Activated T-cell treated with anti-CD3 and anti-CD28 coated beads, Interleukin-2, amount 50 U/mL, for 24 hours (primary cell): Measurements from ENCODE around the gene CCDC93.
"Not testable (repeated sequence)": the region's sequence is repeated elsewhere in the genome, so short reads cannot be mapped to it uniquely, and the experiment has no call there.

ENCODE experiments used
- DNase-seq: peaks from one replicate; pipeline ENCODE4 v3.0.0-alpha.2; 2020
- H3K27ac Mint-ChIP-seq: 2 replicates; pipeline ENCODE4 v1.8.0; 2020; ENCODE audit warnings: mild to moderate bottlenecking, mixed read lengths
- H3K27me3 Mint-ChIP-seq: 2 replicates; pipeline ENCODE4 v1.8.0; 2020; ENCODE audit warnings: mixed read lengths
- H3K36me3 Mint-ChIP-seq: 2 replicates; pipeline ENCODE4 v1.8.0; 2020; ENCODE audit warnings: low read depth, mixed read lengths
- H3K4me1 Mint-ChIP-seq: 2 replicates; pipeline ENCODE4 v1.8.0; 2020; ENCODE audit warnings: low read depth, mixed read lengths
- H3K4me3 Mint-ChIP-seq: 2 replicates; pipeline ENCODE4 v1.8.0; 2020; ENCODE audit warnings: mild to moderate bottlenecking, moderate library complexity, mixed read lengths
- H3K9me3 Mint-ChIP-seq: 2 replicates; pipeline ENCODE4 v1.8.0; 2020; ENCODE audit warnings: mixed read lengths

Gene CCDC93

DNA sequence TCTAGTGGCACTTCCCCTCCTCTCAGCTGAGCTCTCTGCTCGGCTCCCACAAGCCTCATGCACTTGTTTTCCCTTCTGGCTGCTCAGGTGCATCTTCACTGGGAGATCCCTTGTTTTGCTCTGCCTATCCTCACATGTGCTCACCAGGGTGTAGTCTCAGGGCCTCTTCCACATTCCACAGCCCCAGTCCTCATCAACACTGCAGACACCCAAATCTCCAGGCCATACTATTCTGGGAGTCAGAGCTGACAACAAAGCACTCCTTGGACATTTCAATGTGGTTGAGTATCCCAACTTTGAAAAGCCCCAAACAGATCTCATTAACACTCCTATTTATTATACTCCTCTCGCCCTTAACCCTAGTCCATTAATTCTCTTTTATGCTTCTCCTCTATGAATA lies 71.3 kb downstream of the CCDC93 start:
- H3K4me3 Mint-ChIP-seq, result no peak overlapping the region
- H3K27ac Mint-ChIP-seq, result no peak overlapping the region
- H3K27me3 Mint-ChIP-seq, result no peaks in the 10 kb centered on the region
- H3K9me3 Mint-ChIP-seq, result no peaks in the 10 kb centered on the region
- peaks cover 99% of the 10 kb centered on the region for H3K36me3 Mint-ChIP-seq
- no peak for DNase-seq
- no peaks in the 10 kb centered on the region for H3K4me1 Mint-ChIP-seq

DNA sequence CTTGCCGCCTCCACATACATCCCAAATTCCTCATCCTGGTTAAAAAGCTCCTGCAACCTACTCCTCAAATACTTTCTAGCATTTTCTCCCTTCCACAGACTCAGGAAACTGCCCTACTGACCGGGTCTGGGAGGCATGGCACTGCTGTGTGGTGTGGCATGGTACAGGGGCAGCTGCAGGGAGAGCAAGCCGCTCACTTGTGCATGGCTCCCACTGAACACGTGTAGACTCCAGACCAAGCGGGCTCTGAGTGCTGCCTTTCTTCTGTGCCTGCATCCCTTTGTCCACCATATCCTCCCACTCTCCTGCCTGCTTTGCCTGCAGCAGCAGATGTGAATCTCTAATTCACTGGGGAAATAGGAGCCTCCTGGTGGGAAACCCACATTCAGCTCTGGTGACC lies 72.2 kb downstream of the CCDC93 start:
- H3K36me3 Mint-ChIP-seq, result peaks cover 99% of the 10 kb centered on the region
- H3K27ac Mint-ChIP-seq, result no peak overlapping the region
- H3K4me3 Mint-ChIP-seq, result no peak overlapping the region
- DNase-seq, result no peak
- H3K9me3 Mint-ChIP-seq, result no peaks in the 10 kb centered on the region
- H3K27me3 Mint-ChIP-seq, result no peaks in the 10 kb centered on the region
- H3K4me1 Mint-ChIP-seq, result no peaks in the 10 kb centered on the region

DNA sequence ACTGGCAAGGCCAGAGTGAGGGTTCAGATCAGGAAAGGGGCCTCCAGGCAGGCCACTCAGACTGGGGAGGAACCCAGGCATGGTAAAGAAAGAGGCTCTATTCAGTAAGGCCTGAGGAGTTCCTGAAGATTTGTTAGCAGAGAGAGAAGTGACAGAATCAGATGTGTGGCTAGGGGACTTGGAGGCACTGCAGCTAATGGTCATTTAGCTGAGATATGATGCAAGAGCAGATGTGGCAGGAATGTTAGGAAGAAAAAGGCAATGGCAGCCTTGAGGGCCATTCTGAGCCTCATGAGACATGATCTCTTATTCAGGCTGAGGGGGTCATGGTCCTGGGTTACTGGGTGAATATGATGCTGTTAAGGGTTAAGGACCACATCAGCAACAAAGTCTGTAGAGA lies 73.4 kb downstream of the CCDC93 start:
- H3K27me3 Mint-ChIP-seq, result no peaks in the 10 kb centered on the region
- peaks cover 99% of the 10 kb centered on the region for H3K36me3 Mint-ChIP-seq
- H3K4me3 Mint-ChIP-seq, result no peak overlapping the region
- no peak for DNase-seq
- H3K4me1 Mint-ChIP-seq, result no peaks in the 10 kb centered on the region
- H3K9me3 Mint-ChIP-seq, result no peaks in the 10 kb centered on the region
- peak overlapping the region; percentile 6 for H3K27ac Mint-ChIP-seq

DNA sequence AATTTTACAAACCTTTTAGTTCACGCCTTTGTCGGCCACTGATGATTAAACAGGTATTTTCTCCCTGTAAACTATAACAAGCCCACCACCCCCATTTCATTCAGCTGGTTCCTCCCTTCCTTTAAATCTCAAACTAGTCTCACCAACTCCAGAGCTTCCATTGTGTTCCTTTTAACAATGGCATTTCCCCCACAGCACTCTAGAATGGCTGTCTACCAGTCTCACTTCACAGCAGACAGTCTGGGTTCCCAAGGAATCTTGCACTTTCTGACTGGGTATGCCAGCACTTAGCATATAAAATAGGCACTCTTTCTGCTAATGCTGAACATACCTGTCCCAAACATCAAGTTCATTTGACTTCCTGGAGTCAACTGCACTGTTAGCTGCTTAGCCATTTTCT lies 75.3 kb downstream of the CCDC93 start:
- Mint-ChIP-seq H3K27ac (no peak overlapping the region), H3K4me3 (no peak overlapping the region), H3K27me3 (no peaks in the 10 kb centered on the region), H3K9me3 (no peaks in the 10 kb centered on the region), H3K4me1 (no peaks in the 10 kb centered on the region), H3K36me3 (peaks cover 99% of the 10 kb centered on the region)
- DNase-seq, result no peak

DNA sequence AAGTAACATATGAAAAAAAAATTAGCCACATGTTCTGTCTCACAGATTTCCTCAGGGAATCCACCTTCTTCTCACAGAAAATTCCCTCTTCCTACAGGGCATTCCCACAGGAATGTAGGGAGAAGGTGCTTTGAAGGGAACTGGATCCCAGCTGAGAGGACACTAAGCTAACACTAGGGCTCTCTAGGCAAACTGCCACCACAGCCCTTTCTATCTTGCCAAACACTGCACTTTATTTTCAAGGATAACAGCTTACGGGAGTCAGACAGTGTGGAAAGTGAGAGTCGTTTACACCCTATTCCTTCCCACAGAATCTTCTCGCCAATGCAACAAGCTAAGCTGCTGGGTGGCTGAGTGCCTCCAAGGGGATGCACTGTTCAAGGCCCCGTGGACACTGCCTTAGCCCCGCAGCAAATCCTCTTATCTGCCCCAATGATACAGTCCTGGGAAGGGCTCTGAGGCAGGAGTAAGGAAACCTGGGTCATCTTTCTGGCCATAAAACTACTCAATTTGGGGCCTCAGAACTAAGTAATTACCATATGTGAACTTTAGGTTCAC lies 76.9 kb downstream of the CCDC93 start:
- H3K4me3 Mint-ChIP-seq, result no peak overlapping the region
- peaks cover 99% of the 10 kb centered on the region for H3K36me3 Mint-ChIP-seq
- no peaks in the 10 kb centered on the region for H3K27me3 Mint-ChIP-seq
- H3K27ac Mint-ChIP-seq, result no peak overlapping the region
- H3K9me3 Mint-ChIP-seq, result no peaks in the 10 kb centered on the region
- no peak for DNase-seq
- H3K4me1 Mint-ChIP-seq, result no peaks in the 10 kb centered on the region

DNA sequence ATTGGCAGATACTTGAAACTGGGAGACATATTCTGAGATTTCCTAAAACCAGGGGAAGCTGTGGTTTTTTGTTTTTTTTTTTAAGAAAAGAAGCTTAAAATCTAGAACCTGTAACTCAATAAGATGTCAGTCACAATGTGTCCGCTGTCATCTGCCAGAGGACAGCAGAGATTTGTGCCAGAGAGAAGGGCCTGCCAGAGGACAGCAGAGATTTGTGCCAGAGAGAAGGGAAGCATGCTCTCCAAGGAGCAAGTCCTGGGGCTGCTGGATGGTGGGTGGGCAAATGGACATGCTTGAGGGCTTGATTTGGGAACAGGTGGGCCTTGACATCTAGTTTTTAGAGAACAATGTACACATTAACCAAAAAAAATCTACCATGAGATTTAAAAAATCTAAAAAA lies 77.9 kb downstream of the CCDC93 start:
- no peaks in the 10 kb centered on the region for H3K9me3 Mint-ChIP-seq
- no peak overlapping the region for H3K27ac Mint-ChIP-seq
- no peaks in the 10 kb centered on the region for H3K4me1 Mint-ChIP-seq
- peaks cover 99% of the 10 kb centered on the region for H3K36me3 Mint-ChIP-seq
- no peaks in the 10 kb centered on the region for H3K27me3 Mint-ChIP-seq
- no peak for DNase-seq
- H3K4me3 Mint-ChIP-seq, result no peak overlapping the region

DNA sequence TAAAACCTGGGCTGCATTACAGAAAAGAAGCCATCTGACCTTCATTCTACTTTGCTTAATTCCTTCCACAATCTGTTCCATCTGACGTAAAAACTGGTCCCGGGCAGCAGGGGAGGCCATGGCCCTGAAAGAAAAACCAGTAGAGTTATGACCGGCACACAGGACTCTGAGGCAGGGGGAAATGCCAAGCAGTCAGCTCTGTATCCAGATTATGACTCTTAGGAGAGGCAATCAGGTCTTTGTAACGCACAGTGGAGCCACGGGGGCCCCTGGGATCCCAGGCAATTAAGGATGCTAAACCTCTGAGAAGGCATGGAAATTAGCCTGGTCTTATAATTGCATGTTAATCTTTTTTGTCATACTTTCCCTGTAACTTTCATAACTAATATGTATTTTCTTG lies 78.4 kb downstream of the CCDC93 start:
- Mint-ChIP-seq H3K27me3 (no peaks in the 10 kb centered on the region), H3K4me1 (no peaks in the 10 kb centered on the region), H3K36me3 (peaks cover 99% of the 10 kb centered on the region), H3K9me3 (no peaks in the 10 kb centered on the region), H3K27ac (no peak overlapping the region), H3K4me3 (no peak overlapping the region)
- DNase-seq, result no peak

DNA sequence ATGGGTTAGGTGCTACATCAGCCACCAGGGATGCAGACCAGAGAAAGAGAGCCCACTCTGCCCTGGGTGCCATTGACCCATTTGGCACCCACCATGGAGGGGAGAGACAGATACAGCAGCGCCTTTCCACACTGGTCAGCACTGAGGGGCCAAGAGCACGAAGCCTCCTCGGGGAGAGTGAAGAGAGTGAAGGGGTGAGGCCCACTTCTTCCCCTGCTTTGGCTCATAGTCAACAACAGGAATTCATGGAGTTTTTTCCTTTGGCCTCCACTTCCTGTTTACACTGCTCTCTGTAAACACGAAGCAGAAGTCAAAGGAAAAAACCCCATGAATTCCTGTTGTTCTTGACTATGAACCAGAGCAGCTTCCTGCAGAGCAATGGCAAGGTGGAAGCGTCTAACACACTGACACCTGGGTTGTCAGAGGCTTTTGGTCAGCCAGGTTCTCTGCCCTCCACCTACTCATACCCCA lies 80.0 kb downstream of the CCDC93 start:
- Mint-ChIP-seq H3K27me3 (no peaks in the 10 kb centered on the region), H3K27ac (no peak overlapping the region), H3K4me3 (no peak overlapping the region), H3K4me1 (no peaks in the 10 kb centered on the region), H3K36me3 (peaks cover 99% of the 10 kb centered on the region), H3K9me3 (peaks cover 6% of the 10 kb centered on the region)
- DNase-seq, result no peak

DNA sequence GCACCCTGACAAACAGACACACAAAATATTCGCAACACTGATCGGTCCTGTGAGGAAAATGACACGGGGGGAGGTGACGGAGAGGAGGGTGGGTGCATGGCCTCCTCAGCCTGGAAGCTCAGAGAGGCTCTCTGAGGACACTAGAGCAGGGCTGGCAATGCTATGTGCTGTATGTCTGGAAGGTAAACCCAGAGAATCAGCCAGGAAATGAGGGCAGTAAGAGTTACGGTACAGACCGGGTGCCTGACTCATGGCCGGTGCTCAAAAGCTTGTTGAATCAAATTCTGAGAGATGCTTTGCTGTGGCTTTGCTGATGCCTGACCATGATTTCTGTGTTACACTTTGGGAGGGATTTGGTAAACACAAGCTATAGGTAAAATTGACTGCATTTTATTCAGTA lies 81.9 kb downstream of the CCDC93 start:
- H3K36me3 Mint-ChIP-seq, result peaks cover 100% of the 10 kb centered on the region
- H3K27me3 Mint-ChIP-seq, result no peaks in the 10 kb centered on the region
- H3K4me1 Mint-ChIP-seq, result no peaks in the 10 kb centered on the region
- DNase-seq, result no peak
- H3K27ac Mint-ChIP-seq, result no peak overlapping the region
- H3K9me3 Mint-ChIP-seq, result peaks cover 6% of the 10 kb centered on the region
- H3K4me3 Mint-ChIP-seq, result no peak overlapping the region

DNA sequence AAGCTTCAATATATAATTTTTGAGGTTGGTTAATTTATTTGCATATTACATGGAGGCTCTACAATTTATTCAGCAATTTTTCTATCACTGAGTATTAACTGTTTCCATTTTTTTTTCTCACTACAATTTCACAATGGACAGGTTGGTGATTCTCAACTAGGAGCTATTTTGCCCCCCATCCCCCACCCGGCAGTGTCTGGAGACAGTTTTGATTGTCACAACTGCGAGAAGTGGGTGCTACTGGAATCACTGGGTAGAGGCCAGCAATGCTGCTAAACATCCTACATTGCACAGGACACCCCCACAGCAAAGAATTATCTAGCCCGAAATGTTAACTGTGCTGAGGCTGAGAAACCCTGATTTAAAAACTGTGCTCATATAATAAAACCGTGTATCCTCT lies 82.6 kb downstream of the CCDC93 start:
- no peak overlapping the region for H3K27ac Mint-ChIP-seq
- peaks cover 6% of the 10 kb centered on the region for H3K9me3 Mint-ChIP-seq
- H3K4me1 Mint-ChIP-seq, result no peaks in the 10 kb centered on the region
- H3K4me3 Mint-ChIP-seq, result no peak overlapping the region
- no peak for DNase-seq
- peaks cover 97% of the 10 kb centered on the region for H3K36me3 Mint-ChIP-seq
- no peaks in the 10 kb centered on the region for H3K27me3 Mint-ChIP-seq

DNA sequence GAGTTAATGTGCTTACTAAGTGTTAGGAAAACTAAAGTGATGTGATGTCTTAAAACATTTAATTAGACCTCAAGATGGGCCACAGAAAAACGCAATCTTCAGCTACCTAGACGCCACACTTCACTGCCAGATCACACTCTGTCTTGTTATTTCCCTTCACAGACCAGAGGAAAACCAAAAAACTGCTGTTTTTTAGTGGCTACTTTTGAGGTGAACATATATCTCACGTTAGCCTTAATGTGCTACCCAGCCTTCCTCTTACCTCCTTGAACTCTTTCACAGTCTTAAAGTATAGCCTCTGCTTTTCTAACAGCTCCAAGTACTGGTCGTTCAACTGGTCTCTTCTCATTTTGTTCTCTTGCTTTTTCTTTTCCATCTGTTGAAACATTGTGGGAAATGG lies 83.1 kb downstream of the CCDC93 start:
- H3K9me3 Mint-ChIP-seq, result peaks cover 6% of the 10 kb centered on the region
- H3K27me3 Mint-ChIP-seq, result no peaks in the 10 kb centered on the region
- H3K36me3 Mint-ChIP-seq, result peaks cover 97% of the 10 kb centered on the region
- no peak for DNase-seq
- no peak overlapping the region for H3K4me3 Mint-ChIP-seq
- H3K27ac Mint-ChIP-seq, result no peak overlapping the region
- no peaks in the 10 kb centered on the region for H3K4me1 Mint-ChIP-seq

DNA sequence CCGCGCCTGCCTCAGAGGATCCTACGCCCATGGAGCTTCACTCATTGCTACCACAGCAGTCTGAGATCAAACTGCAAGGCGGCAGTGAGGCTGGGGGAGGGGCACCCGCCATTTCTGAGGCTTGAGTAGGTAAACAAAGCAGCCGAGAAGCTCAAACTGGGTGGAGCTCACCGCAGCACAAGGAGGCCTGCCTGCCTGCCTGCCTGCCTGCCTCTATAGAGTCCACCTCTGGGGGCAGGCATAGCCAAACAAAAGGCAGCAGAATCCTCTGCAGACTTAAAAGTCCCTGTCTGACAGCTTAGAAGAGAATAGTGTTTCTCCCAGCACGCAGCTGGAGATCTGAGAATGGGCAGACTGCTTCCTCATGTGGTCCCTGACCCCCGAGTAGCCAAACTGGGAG lies 90.4 kb downstream of the CCDC93 start:
- not testable (repeated sequence) for H3K4me3 Mint-ChIP-seq, H3K27me3 Mint-ChIP-seq, H3K27ac Mint-ChIP-seq, H3K4me1 Mint-ChIP-seq, DNase-seq, H3K9me3 Mint-ChIP-seq
- H3K36me3 Mint-ChIP-seq, result peaks cover 97% of the 10 kb centered on the region

DNA sequence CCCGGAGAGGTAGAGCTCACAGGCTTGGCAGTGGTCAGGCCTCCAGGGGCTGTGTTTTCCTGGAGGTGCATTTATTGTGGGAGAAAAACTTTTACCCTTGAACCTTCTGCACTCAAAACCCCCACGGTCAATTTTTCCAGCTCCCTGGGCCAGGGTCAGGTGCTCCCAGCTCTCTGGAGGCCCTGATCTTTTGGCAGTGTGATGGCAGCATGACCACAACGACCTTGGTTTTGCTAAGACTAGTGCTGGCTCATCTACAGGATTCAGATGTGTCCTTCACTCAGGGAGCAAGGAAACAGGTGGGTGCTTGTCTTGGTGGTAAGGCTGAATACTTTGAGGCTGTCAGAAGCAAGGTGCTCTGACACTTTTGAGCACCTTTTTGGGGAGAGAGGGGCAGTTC lies 92.3 kb downstream of the CCDC93 start:
- peak overlapping the region; percentile 36 for H3K27ac Mint-ChIP-seq
- no peak overlapping the region for H3K4me3 Mint-ChIP-seq
- peaks cover 100% of the 10 kb centered on the region for H3K36me3 Mint-ChIP-seq
- H3K4me1 Mint-ChIP-seq, result no peaks in the 10 kb centered on the region
- H3K9me3 Mint-ChIP-seq, result no peaks in the 10 kb centered on the region
- no peaks in the 10 kb centered on the region for H3K27me3 Mint-ChIP-seq
- no peak for DNase-seq

DNA sequence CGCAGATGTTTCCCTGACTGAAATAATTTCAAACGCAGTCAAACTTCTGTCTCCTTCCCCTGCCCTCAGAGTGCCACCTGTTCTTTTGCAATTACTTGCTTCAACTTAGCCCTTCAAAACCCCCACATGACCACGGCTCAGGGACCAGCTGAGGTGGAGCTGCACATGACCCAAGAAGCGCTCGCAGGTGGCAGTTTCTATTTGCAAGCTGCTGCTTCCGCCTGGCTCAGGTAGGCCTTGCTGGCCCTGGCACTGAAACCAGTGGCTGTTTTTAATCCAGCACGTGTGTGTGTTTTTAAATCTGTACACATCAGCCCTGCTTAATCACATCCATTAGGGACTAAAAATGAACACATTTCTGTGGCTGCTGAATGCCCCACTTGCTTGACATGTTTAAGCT lies 95.3 kb downstream of the CCDC93 start:
- Mint-ChIP-seq H3K27ac (no peak overlapping the region), H3K9me3 (peaks cover 17% of the 10 kb centered on the region), H3K27me3 (no peaks in the 10 kb centered on the region), H3K36me3 (peaks cover 96% of the 10 kb centered on the region), H3K4me3 (no peak overlapping the region), H3K4me1 (no peaks in the 10 kb centered on the region)
- no peak for DNase-seq

DNA sequence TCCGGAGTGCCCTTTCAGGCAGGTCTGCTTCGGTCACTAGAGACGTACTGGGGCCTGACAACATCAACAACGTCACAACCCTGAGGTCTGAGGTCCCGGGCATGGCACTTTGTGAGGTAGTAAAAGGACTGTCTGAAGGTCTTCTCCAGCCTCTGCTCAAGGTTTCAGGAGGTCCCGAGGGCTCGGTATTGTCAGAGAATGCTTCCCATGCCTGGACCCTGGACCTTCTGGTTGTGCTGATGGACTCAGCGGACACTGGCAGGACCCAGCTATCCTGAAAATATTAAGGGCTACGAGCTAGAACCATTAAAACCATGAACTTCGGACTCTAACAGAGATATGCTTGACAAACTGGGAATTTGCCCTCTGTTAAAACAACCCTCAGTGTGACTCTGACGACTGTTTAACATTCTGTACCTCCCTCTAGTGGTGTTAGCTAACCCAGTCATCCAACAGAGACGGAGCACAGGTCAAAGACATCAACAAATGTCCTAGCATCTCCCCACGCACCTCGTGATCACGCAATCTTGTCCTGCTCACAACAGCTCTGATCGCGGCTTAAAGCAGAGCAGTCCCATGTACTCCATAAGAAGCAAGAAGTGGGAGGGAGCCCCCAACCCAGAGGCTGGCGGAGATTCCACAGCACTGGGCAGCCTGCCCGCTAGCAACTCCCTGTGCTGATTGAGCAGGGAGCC lies 96.5 kb downstream of the CCDC93 start:
- no peak for DNase-seq
- peaks cover 23% of the 10 kb centered on the region for H3K9me3 Mint-ChIP-seq
- peaks cover 91% of the 10 kb centered on the region for H3K36me3 Mint-ChIP-seq
- no peak overlapping the region for H3K4me3 Mint-ChIP-seq
- no peaks in the 10 kb centered on the region for H3K27me3 Mint-ChIP-seq
- no peak overlapping the region for H3K27ac Mint-ChIP-seq
- no peaks in the 10 kb centered on the region for H3K4me1 Mint-ChIP-seq

DNA sequence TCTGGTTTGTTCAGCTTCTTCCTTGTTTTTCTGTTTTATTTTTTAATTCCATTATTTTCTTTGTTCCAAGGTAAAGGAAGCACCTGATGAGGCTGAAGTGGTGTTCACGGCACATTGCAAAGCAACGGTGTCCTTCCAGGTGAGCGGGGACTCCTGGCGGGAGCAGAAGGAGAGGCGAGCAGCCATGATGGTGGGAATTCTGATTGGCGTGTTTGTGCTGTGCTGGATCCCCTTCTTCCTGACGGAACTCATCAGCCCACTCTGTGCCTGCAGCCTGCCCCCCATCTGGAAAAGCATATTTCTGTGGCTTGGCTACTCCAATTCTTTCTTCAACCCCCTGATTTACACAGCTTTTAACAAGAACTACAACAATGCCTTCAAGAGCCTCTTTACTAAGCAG lies 110.9 kb downstream of the CCDC93 start:
- Mint-ChIP-seq H3K4me1 (no peaks in the 10 kb centered on the region), H3K27me3 (peaks cover 6% of the 10 kb centered on the region), H3K27ac (no peak overlapping the region), H3K4me3 (no peak overlapping the region), H3K36me3 (no peaks in the 10 kb centered on the region), H3K9me3 (peaks cover 15% of the 10 kb centered on the region)
- no peak for DNase-seq
